ENCODE results near the gene CTDSP2.
A peak's percentile ranks its signal among the peaks of the same experiment; 100 is the strongest.

Gene CTDSP2

DNA sequence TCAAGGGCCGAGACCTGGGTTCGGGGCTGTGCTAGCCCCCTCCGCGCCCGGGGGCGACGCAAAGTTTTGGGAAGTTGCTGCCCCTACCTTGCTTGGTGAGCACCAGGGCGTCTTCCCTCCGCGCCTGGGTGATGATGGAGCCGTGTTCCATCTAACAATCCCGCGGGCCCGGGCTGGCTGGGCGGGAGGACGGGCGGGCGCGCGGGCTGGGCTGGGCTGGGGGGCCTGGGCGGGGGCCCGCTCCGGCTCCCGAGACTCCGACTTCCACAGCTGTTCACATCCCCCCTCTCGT lies 298 bp downstream of the CTDSP2 start:
- Histone ChIP-seq H3K36me3 (ENCODE audit: low read length) (no peaks in the 10 kb centered on the region), H3K79me2 (ENCODE audit: insufficient read depth, low read length) (no peaks in the 10 kb centered on the region), H3K9ac (ENCODE audit: low read length) (peak overlapping the region; percentile 70), H3K9me2 (replicated peaks; ENCODE audit: insufficient read depth, low read length) (no peaks in the 10 kb centered on the region), H3K4me3 (ENCODE audit: insufficient read depth, low read length, poor library complexity, severe bottlenecking) (peak overlapping the region; percentile 99), H3K4me2 (ENCODE audit: low read depth, low read length, poor library complexity, severe bottlenecking) (peak overlapping the region; percentile 86), H4K20me1 (ENCODE audit: low read depth, low read length) (no peaks in the 10 kb centered on the region), H3F3A (ENCODE audit: insufficient read depth) (peaks cover 3% of the 10 kb centered on the region; the same call in 1 of the 2 replicates), H3K27ac (ENCODE audit: low read depth, low read length) (peak overlapping the region; percentile 34), H3K9me3 (ENCODE audit: insufficient read depth, low read length) (no peaks in the 10 kb centered on the region), H3K27me3 (ENCODE audit: low read length) (no peaks in the 10 kb centered on the region), H2AFZ (ENCODE audit: low read depth, low read length, severe bottlenecking) (peak overlapping the region; percentile 97)
- no peak for TF ChIP-seq EZH2phosphoT487 (conservative IDR thresholded peaks at IDR 0.05; ENCODE audit: low read length)
- TF ChIP-seq, protein P1, sequence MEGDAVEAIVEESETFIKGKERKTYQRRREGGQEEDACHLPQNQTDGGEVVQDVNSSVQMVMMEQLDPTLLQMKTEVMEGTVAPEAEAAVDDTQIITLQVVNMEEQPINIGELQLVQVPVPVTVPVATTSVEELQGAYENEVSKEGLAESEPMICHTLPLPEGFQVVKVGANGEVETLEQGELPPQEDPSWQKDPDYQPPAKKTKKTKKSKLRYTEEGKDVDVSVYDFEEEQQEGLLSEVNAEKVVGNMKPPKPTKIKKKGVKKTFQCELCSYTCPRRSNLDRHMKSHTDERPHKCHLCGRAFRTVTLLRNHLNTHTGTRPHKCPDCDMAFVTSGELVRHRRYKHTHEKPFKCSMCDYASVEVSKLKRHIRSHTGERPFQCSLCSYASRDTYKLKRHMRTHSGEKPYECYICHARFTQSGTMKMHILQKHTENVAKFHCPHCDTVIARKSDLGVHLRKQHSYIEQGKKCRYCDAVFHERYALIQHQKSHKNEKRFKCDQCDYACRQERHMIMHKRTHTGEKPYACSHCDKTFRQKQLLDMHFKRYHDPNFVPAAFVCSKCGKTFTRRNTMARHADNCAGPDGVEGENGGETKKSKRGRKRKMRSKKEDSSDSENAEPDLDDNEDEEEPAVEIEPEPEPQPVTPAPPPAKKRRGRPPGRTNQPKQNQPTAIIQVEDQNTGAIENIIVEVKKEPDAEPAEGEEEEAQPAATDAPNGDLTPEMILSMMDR (IDR thresholded peaks at IDR 0.05; ENCODE audit: insufficient read depth, low read length, poor library complexity, severe bottlenecking): no peak

GRCh38 chr12:57845478-57846284 lies 848 bp downstream of the CTDSP2 start:
- Histone ChIP-seq H3K4me2 (ENCODE audit: low read depth, low read length, poor library complexity, severe bottlenecking) (peak overlapping the region; percentile 86), H3K4me3 (ENCODE audit: insufficient read depth, low read length, poor library complexity, severe bottlenecking) (peak overlapping the region; percentile 99), H3K9me2 (replicated peaks; ENCODE audit: insufficient read depth, low read length) (no peaks in the 10 kb centered on the region), H2AFZ (ENCODE audit: low read depth, low read length, severe bottlenecking) (peak overlapping the region; percentile 97), H3K36me3 (ENCODE audit: low read length) (no peaks in the 10 kb centered on the region), H3K27me3 (ENCODE audit: low read length) (no peaks in the 10 kb centered on the region), H3K79me2 (ENCODE audit: insufficient read depth, low read length) (no peaks in the 10 kb centered on the region), H3F3A (ENCODE audit: insufficient read depth) (peaks cover 3% of the 10 kb centered on the region; the same call in 1 of the 2 replicates), H3K9ac (ENCODE audit: low read length) (peak overlapping the region; percentile 70), H3K27ac (ENCODE audit: low read depth, low read length) (no peak overlapping the region), H3K9me3 (ENCODE audit: insufficient read depth, low read length) (no peaks in the 10 kb centered on the region), H4K20me1 (ENCODE audit: low read depth, low read length) (no peaks in the 10 kb centered on the region)
- TF ChIP-seq, protein P1 (IDR thresholded peaks at IDR 0.05; ENCODE audit: insufficient read depth, low read length, poor library complexity, severe bottlenecking): no peak
- no peak for TF ChIP-seq EZH2phosphoT487 (conservative IDR thresholded peaks at IDR 0.05; ENCODE audit: low read length)

DNA sequence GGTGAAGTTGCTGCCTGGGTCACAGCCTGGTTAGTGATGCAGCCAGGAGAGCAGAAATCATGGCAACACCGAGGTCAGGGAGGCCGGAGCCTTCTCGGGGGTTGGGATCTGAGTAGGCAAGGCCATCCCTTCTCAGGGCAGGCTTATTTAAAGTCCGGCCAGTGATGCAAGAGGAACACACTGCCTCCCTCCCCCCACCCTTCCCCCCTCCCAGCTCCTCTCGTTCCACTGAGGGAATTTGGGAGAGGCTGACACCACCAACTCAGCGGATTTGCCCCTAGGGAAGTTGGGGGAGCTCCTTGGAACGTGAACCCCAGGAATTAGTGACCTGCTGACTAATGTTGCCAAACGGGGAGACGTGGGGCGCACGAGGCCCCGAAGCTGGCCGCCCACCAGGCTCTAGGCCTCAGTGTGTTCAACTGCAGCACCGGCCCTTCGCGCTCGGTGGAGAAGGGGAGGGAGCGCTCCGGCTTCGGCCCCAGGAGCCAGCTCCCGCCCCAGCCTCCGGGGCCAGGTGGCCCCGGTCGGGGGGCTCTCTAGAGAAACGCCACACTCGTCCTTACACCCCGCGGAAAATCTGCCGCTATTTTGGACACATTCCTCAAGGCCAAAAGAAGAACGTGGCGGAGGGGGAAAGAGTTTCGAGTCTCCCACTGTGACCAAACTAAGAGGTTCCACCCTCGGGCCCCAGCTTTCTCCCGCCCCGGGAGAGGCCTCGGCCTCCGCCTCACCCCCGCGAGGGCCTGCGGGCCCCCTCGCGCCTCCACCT lies 1.6 kb downstream of the CTDSP2 start:
- H3K9me2 ChIP-seq (replicated peaks; ENCODE audit: insufficient read depth, low read length): no peaks in the 10 kb centered on the region
- no peaks in the 10 kb centered on the region for H3K9me3 ChIP-seq (ENCODE audit: insufficient read depth, low read length)
- H3K27me3 ChIP-seq (ENCODE audit: low read length): no peaks in the 10 kb centered on the region
- no peaks in the 10 kb centered on the region for H3K36me3 ChIP-seq (ENCODE audit: low read length)
- H3K4me3 ChIP-seq (ENCODE audit: insufficient read depth, low read length, poor library complexity, severe bottlenecking): peak overlapping the region; percentile 99
- peak overlapping the region; percentile 70 for H3K9ac ChIP-seq (ENCODE audit: low read length)
- H4K20me1 ChIP-seq (ENCODE audit: low read depth, low read length): no peaks in the 10 kb centered on the region
- no peaks in the 10 kb centered on the region for H3K79me2 ChIP-seq (ENCODE audit: insufficient read depth, low read length)
- H3F3A ChIP-seq (ENCODE audit: insufficient read depth): peaks cover 3% of the 10 kb centered on the region; the same call in 1 of the 2 replicates
- H2AFZ ChIP-seq (ENCODE audit: low read depth, low read length, severe bottlenecking): peak overlapping the region; percentile 97
- H3K4me2 ChIP-seq (ENCODE audit: low read depth, low read length, poor library complexity, severe bottlenecking): peak overlapping the region; percentile 86
- no peak for TF ChIP-seq EZH2phosphoT487 (conservative IDR thresholded peaks at IDR 0.05; ENCODE audit: low read length)
- TF ChIP-seq, protein P1 (IDR thresholded peaks at IDR 0.05; ENCODE audit: insufficient read depth, low read length, poor library complexity, severe bottlenecking): no peak
- no peak overlapping the region for H3K27ac ChIP-seq (ENCODE audit: low read depth, low read length)

All from SU-DHL-6 (cell line).